ENCODE results near the gene LAX1. TPM values are rescaled to one million over a fixed set of nuclear protein-coding genes. Genes with fewer than 3 reads are reported as not detected.
A peak's percentile ranks its signal among the peaks of the same experiment; 100 is the strongest.

Gene LAX1
- total RNA-seq, 2 experiments from 2014 or later = 20.7 to 21.1 TPM

DNA sequence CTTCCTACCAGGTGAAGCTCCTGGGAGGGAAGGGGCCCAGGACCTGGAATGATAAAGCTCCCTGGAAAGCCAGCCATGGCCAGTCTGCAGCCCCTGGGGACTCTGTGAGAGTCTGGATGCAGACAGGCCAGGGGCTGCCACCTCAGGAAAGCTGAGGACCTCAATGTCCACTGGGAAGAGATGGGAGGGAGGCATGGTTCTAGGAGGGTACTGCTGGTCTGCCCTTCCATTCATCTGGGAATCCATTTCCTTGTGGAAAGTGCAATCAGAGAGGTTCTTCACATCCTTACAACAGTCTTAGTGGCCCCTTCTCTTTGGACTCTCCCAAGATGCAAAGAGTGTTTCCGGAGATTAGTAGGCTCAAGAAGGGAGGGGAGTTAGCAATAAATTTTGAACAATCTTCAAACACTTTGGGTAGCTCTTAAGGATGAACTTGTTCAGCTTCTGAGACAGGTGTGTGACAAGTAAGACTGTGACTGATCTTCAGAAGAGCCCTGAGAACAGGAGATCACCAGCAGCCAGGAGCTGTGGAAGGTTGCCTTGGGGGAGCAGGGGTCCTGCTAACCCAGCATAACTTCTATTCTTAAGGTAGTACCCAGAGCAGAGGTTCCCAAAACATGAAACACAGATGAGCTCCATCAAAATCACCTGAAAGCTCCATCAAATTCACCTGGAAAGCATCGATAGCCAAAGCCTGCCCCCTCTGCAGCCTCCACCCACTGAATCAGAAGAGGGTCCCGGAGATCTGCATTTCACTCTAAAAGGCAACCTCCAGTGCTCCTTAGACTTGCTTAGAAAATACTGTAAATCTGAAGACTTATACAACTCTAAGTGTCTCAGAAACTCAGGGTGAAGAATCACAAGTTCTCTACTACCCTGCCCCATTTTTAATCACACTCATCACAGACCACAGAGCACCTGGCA is 616 bp upstream of the LAX1 start:
- Mint-ChIP-seq H3K27ac (peak overlapping the region; percentile 99), H3K4me1 (ENCODE audit: low read depth) (peaks cover 38% of the 10 kb centered on the region), H3K4me3 (peak overlapping the region; percentile 98), H3K27me3 (no peaks in the 10 kb centered on the region), H3K9me3 (no peaks in the 10 kb centered on the region), H3K36me3 (ENCODE audit: low read depth) (peaks cover 31% of the 10 kb centered on the region)
- CTCF ChIA-PET = interaction anchor here (0.6 to 2.4 kb wide), 12 partner anchors 12 to 497 kb away, joined by 3 to 11 read pairs (median 4); no protein-coding TSS in a partner anchor
- intact Hi-C loops (cut with micrococcal nuclease) = no loop called here
- POLR2A ChIA-PET = interaction anchor here (0.7 to 3.1 kb wide), 32 partner anchors 10 to 457 kb away, joined by 3 to 39 read pairs (median 5); partner anchors contain the start of genes ZBED6 and ZC3H11A
- no peak for TF ChIP-seq CTCF (IDR thresholded peaks at IDR 0.05)
- ATAC-seq (peak; percentile 8), DNase-seq (no peak)

- Mint-ChIP-seq H3K4me3 (peak overlapping the region; percentile 17), H3K36me3 (ENCODE audit: low read depth) (peaks cover 54% of the 10 kb centered on the region), H3K4me1 (ENCODE audit: low read depth) (peaks cover 40% of the 10 kb centered on the region), H3K27me3 (no peaks in the 10 kb centered on the region), H3K9me3 (no peaks in the 10 kb centered on the region), H3K27ac (peak overlapping the region; percentile 86)
- ATAC-seq (no peak), DNase-seq (no peak)
- POLR2A ChIA-PET = interaction anchor here (0.9 kb wide), 1 partner anchor 29 kb away, joined by 3 read pairs; no protein-coding TSS in a partner anchor
- no peak for TF ChIP-seq CTCF (IDR thresholded peaks at IDR 0.05)
- CTCF ChIA-PET = no interaction called here
- intact Hi-C loops (cut with micrococcal nuclease) = no loop called here
Observed at GRCh38 chr1:203768256-203768655, 3.3 kb downstream of the LAX1 start.

DNA sequence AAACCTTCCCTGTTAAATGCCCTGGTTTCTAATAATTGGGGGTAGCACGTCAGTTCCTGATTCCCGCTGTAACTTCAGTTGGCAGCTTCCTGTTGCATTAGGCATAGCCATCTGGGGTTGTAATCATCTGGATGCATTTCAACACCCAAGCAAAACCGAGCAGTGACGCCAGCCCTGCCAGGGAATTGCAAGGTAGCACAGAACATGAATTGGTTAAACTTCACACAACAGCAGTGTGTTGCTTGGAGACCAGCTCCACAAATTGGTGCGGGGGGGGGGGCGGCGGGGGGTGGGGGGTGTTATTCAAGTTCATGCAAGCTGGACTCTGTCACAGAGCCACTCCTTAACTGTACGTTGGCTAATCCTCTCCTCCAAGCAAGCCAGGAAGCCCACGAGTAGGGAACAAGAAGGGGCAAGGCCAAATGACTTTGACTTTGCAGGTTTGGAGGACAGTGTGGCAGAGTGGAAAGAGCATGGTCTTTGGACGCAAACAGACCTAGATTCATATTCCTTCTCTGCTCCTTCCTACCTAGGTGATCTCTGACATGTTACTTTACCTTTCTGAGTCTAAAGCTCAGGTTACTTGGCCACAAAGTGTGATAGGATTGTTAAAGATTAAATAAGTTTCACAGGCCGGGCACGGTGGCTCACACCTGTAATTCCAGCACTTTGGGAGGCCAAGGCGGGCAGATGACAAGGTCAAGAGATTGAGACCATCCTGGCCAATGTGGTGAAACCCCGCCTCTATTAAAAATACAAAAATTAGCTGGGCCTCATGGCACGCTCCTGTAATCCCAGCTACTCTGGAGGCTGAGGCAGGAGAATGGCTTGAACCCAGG is 4.7 kb downstream of the LAX1 start:
- no peak for TF ChIP-seq CTCF (IDR thresholded peaks at IDR 0.05)
- Mint-ChIP-seq H3K9me3 (no peaks in the 10 kb centered on the region), H3K27ac (peak overlapping the region; percentile 49), H3K4me1 (ENCODE audit: low read depth) (peaks cover 26% of the 10 kb centered on the region), H3K4me3 (no peak overlapping the region), H3K27me3 (no peaks in the 10 kb centered on the region), H3K36me3 (ENCODE audit: low read depth) (peaks cover 68% of the 10 kb centered on the region)
- ATAC-seq = no peak
- intact Hi-C loops (cut with micrococcal nuclease) = no loop called here
- no peak for DNase-seq
- ChIA-PET POLR2A (interaction anchor here (1.2 kb wide), 1 partner anchor 12 kb away, joined by 3 read pairs; no protein-coding TSS in a partner anchor), CTCF (no interaction called here)

DNA sequence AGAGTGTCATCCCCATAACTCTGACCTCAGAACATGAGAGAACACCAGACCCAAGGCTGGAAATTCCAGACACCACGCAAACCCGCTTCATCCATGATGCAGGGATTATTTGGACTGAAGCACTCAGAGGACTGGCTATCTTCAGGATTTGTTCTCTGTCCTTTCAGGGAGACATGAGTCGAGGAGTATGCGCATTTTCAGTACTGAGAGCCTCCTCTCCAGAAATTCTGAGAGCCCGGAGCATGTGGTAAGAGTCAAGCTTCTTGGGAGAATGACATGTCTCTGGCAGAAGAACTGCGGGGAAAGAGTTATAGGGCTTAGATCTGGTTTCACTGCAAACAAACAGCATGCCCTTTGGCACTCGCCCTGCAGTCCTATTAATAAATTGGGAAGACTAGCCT is 6.9 kb downstream of the LAX1 start:
- H3K27ac Mint-ChIP-seq = peak overlapping the region; percentile 30
- no peak for DNase-seq
- CTCF ChIA-PET = interaction anchor here (0.6 kb wide), 1 partner anchor 28 kb away, joined by 3 read pairs; no protein-coding TSS in a partner anchor

More for the DNA sequence above, 6.9 kb downstream of the LAX1 start:
- H3K27me3 Mint-ChIP-seq = no peaks in the 10 kb centered on the region
- peaks cover 70% of the 10 kb centered on the region for H3K36me3 Mint-ChIP-seq (ENCODE audit: low read depth)
- peaks cover 31% of the 10 kb centered on the region for H3K4me1 Mint-ChIP-seq (ENCODE audit: low read depth)
- no peak for TF ChIP-seq CTCF (IDR thresholded peaks at IDR 0.05)
- POLR2A ChIA-PET = no interaction called here
- no peak for ATAC-seq
- intact Hi-C loops (cut with micrococcal nuclease) = no loop called here
- H3K9me3 Mint-ChIP-seq = no peaks in the 10 kb centered on the region
- H3K4me3 Mint-ChIP-seq = no peak overlapping the region

All from activated CD8-positive, alpha-beta T cell treated with anti-CD3 and anti-CD28 coated beads for 36 hours (primary cell).